Right atrium auricular region (tissue), 2 donors: ENCODE data around the gene SYT13. TPM values are rescaled to one million over a fixed set of nuclear protein-coding genes. Genes with fewer than 3 reads are reported as not detected.
"Not testable (repeated sequence)": the region's sequence is repeated elsewhere in the genome, so short reads cannot be mapped to it uniquely, and the experiment has no call there.

Experiments used
- DNase-seq: peaks from one replicate; pipeline ENCODE4 v3.0.0-alpha.2; 2019; ENCODE audit warnings: low spot score
- H3K27ac ChIP-seq, 2 donors: fragments of 200-600 bp; sonication (generic); 1 replicate in 1 of 2; 2 replicates in 1 of 2; pipeline ENCODE4 v1.5.1; 2016 to 2019
- H3K27me3 ChIP-seq, 2 donors: fragments of 200-600 bp; sonication (generic); one replicate each; pipeline versions ENCODE4 v1.5.1 to v1.6.0; 2017 to 2019
- H3K36me3 ChIP-seq: fragments of 200-600 bp; sonication (generic); one replicate; pipeline ENCODE4 v1.5.1; 2016
- H3K4me1 ChIP-seq, 2 donors: fragments of 200-600 bp; sonication (generic); one replicate each; pipeline versions ENCODE4 v1.5.1 to v1.6.0; 2017 to 2019
- H3K4me3 ChIP-seq, 2 donors: fragments of 200-600 bp; sonication (generic); 1 replicate in 1 of 2; 2 replicates in 1 of 2; pipeline ENCODE4 v1.5.1; 2017 to 2019; ENCODE audit warnings: mild to moderate bottlenecking in 1 of 2, moderate library complexity in 1 of 2
- H3K9me3 ChIP-seq, 2 donors: fragments of 200-600 bp; sonication (generic); one replicate each; pipeline ENCODE4 v1.5.1; 2019
- CTCF ChIP-seq, 2 donors: fragments of 200-600 bp; sonication (generic); IDR thresholded peaks; one replicate each; pipeline ENCODE4 v1.5.1; 2019; ENCODE audit warnings: antibody characterized with exemption in 2 of 2
- total RNA-seq, 2 donors: library from RNA; depleted of rRNA; stranded (reverse); fragments of >200 nt; gene quantifications; one replicate each; pipeline ENCODE4 v1.1.0, GENCODE V29; 2016

SYT13 gene
- total RNA-seq, 2 donors from 2014 or later = 9.9 to 11.4 TPM

- H3K4me3 ChIP-seq = peak overlapping the region; percentile 7 to 24
- peak overlapping the region in 1 of 2 donors; percentile 58 for H3K27ac ChIP-seq
- peak; percentile 62 to 78 for TF ChIP-seq CTCF (IDR thresholded peaks at IDR 0.05)
Observed at GRCh38 chr11:45252134-45252856, 33.8 kb downstream of the SYT13 start.

DNA sequence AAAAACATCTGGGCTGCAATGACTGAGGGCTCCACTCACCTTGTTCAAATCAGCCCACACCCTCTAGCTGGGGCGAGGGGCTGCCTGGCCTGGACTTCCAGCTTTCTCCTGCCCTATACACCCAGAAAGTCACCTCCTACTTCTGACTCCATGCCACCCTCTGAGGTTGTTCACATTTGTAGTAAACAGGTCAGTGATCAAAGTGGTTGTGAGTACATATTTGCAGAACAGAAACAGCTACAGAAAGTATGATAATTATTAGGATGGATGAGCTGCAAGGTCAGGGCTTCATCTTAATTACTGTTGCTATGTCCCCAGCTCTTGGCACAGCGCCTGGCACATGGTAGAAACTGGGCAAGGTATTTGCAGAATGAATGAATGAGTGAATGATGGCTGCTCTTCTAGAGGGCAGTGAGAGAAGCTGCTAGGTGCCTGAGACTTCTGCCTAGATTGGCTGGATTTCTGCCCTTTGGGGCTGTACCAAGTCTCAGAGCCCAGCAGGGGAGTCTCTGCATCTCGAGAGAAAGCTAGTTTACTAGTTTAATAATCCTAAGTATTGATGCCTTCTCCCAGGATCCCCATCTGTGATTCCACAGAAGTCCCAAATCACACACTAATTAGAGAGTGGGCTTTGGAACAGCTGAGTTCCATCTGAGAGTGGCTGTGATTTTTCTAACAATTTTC is 36.0 kb downstream of the SYT13 start:
- no peaks in the 10 kb centered on the region for H3K9me3 ChIP-seq
- DNase-seq = no peak
- H3K27me3 ChIP-seq = no peaks in the 10 kb centered on the region
- peaks cover 0 to 10% of the 10 kb centered on the region in 2 donors for H3K4me1 ChIP-seq
- H3K4me3 ChIP-seq = no peak overlapping the region
- H3K27ac ChIP-seq = no peak overlapping the region
- TF ChIP-seq CTCF (IDR thresholded peaks at IDR 0.05) = no peak
- H3K36me3 ChIP-seq = no peaks in the 10 kb centered on the region

More at GRCh38 chr11:45252134-45252856, 33.8 kb downstream of the SYT13 start:
- H3K9me3 ChIP-seq = no peaks in the 10 kb centered on the region
- DNase-seq = no peak
- no peaks in the 10 kb centered on the region for H3K27me3 ChIP-seq
- H3K36me3 ChIP-seq = no peaks in the 10 kb centered on the region
- no peaks in the 10 kb centered on the region for H3K4me1 ChIP-seq

- DNase-seq, H3K27ac ChIP-seq, H3K4me3 ChIP-seq, H3K27me3 ChIP-seq, H3K36me3 ChIP-seq, H3K9me3 ChIP-seq: not testable (repeated sequence)
- H3K4me1 ChIP-seq = peaks cover 0 to 11% of the 10 kb centered on the region in 2 donors
Observed at GRCh38 chr11:45249372-45249771, 36.8 kb downstream of the SYT13 start.

DNA sequence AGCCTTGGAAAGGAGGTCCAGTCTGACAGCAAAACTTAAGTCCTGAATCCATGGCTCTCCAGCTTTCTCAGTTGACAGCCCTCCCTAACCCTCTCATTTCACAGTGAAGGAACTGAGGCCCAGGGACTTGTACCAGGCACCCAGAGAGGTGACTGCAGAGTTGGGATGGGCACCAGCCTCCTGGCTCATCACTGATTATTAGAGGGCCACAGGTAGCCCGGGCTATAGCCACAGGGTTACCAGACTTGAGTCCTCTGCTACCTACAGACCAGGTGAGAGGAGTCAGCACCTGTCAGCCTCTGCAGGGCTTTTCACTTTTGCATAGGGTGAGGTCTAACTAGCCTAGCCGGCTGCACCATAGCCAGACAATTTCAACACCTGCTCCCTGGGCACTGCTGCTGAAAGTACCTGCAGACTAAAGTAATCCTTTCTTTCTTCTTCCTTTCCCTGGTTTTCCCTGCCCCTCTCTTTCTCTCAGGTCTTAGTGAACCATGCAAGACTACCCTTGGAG is 37.6 kb downstream of the SYT13 start:
- Histone ChIP-seq H3K4me3 (no peak overlapping the region), H3K4me1 (peaks cover 0 to 11% of the 10 kb centered on the region in 2 donors), H3K9me3 (no peaks in the 10 kb centered on the region), H3K27me3 (no peaks in the 10 kb centered on the region), H3K27ac (no peak overlapping the region), H3K36me3 (no peaks in the 10 kb centered on the region)
- DNase-seq = no peak
- no peak for TF ChIP-seq CTCF (IDR thresholded peaks at IDR 0.05)

DNA sequence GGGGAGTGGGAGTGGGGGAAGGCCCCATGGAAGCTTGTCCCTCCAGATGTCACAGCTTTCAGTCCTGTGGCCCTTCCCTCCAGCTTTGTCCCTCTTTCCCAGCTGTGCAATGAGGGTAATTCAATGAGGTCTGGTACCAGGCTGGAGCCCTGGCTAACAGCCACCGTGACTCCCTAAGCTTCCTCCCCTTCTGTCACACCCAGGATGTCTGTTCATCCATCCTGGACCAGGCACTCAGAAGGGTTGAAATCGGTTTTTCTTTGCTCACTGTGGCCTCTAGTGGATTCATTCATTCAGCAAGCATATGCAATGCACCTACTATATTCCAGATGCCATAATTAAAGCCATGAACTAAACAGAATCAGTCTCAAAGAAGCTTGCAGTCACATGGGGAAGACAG is 38.7 kb downstream of the SYT13 start:
- Histone ChIP-seq H3K9me3 (no peaks in the 10 kb centered on the region), H3K27me3 (no peaks in the 10 kb centered on the region), H3K4me3 (no peak overlapping the region), H3K27ac (no peak overlapping the region), H3K4me1 (peaks cover 0 to 11% of the 10 kb centered on the region in 2 donors), H3K36me3 (no peaks in the 10 kb centered on the region)
- no peak for TF ChIP-seq CTCF (IDR thresholded peaks at IDR 0.05)
- DNase-seq = no peak

GRCh38 chr11:45246241-45246640 is 39.9 kb downstream of the SYT13 start:
- no peak for DNase-seq
- Histone ChIP-seq H3K27ac (no peak overlapping the region), H3K4me1 (peaks cover 0 to 11% of the 10 kb centered on the region in 2 donors), H3K4me3 (no peak overlapping the region), H3K36me3 (no peaks in the 10 kb centered on the region), H3K27me3 (no peaks in the 10 kb centered on the region), H3K9me3 (no peaks in the 10 kb centered on the region)
- TF ChIP-seq CTCF (IDR thresholded peaks at IDR 0.05) = no peak
